Uterus (tissue), 2 donors: Measurements from ENCODE around the gene LRRC52.

ENCODE experiments used
- POLR2A ChIP-seq, 2 donors: fragments of 450-650 bp; IDR thresholded peaks; one replicate each; pipeline ENCODE4 v1.6.1; 2016; ENCODE audit warnings: antibody characterized with exemption in 2 of 2, mild to moderate bottlenecking in 1 of 2, moderate library complexity in 1 of 2
- TF ChIP-seq, protein P1 (sequence below), 4 experiments: fragments of 200-600 bp in 2 of 4; fragments of 450-650 bp in 2 of 4; sonication (generic) in 2 of 4; IDR thresholded peaks; one replicate each; pipeline ENCODE4 v1.5.1; 2016 to 2019; ENCODE audit warnings: antibody characterized with exemption in 4 of 4, mild to moderate bottlenecking in 2 of 4, moderate library complexity in 1 of 4

DNA sequence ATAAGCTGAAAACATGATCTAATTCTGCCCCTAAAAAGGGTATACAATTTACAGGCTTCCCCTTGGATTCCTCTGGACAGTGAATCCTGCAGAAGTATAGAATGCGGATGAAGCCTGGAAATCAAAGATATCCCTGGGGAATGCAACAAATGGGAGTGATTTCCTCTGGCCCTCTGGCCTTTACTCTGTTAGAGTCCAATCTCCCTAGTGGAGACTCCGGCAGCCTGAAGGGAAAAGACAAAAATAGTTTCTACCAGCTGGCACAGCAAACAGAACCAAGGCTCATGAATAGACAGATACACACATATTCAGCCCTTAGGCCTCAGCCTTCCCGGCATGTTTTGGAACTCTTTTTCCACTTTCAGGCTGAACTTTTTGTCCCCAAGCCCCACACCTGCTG, 3.9 kb upstream of the LRRC52 start:
- no peak for TF ChIP-seq POLR2A (IDR thresholded peaks at IDR 0.05)
- TF ChIP-seq, protein P1, sequence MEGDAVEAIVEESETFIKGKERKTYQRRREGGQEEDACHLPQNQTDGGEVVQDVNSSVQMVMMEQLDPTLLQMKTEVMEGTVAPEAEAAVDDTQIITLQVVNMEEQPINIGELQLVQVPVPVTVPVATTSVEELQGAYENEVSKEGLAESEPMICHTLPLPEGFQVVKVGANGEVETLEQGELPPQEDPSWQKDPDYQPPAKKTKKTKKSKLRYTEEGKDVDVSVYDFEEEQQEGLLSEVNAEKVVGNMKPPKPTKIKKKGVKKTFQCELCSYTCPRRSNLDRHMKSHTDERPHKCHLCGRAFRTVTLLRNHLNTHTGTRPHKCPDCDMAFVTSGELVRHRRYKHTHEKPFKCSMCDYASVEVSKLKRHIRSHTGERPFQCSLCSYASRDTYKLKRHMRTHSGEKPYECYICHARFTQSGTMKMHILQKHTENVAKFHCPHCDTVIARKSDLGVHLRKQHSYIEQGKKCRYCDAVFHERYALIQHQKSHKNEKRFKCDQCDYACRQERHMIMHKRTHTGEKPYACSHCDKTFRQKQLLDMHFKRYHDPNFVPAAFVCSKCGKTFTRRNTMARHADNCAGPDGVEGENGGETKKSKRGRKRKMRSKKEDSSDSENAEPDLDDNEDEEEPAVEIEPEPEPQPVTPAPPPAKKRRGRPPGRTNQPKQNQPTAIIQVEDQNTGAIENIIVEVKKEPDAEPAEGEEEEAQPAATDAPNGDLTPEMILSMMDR (IDR thresholded peaks at IDR 0.05): no peak
